ENCODE measurements around the gene MCM10.
"Not testable (repeated sequence)": the region's sequence is repeated elsewhere in the genome, so short reads cannot be mapped to it uniquely, and the experiment has no call there.

Gene MCM10

DNA sequence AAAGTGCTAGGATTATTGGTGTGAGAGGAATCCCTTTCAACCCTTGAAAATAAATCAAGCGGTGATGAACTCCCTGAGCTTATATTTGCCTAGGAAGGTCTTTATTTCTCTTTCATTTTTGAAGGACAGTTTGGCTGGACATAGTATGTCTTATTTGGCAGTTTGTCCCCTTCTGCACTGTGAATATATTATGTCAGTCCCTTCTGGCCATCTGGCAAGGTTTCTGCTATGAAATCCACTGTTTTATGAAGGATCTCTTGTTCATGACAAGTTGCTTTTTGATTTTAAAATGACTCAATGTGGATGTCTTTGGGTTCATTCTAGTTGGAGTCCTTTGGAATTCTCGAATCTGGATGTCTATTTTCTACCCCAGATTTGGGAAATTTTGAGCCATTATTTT is 21.7 kb upstream of the MCM10 start:
- H3K27ac ChIP-seq (ENCODE audit: low read depth, low read length): peak overlapping the region; percentile 40
- H3K9ac ChIP-seq (ENCODE audit: low read depth, low read length): no peak overlapping the region
- no peaks in the 10 kb centered on the region for H3K36me3 ChIP-seq (ENCODE audit: control insufficient read depth, insufficient read depth, low read length)
- H3K27me3 ChIP-seq (ENCODE audit: control insufficient read depth, insufficient read depth, low read length): no peaks in the 10 kb centered on the region
- H3K9me3 ChIP-seq (ENCODE audit: control insufficient read depth, insufficient read depth, low read length): no peaks in the 10 kb centered on the region
- no peak overlapping the region for H3K4me3 ChIP-seq (ENCODE audit: low read depth, low read length)
- peaks cover 20% of the 10 kb centered on the region for H3K4me1 ChIP-seq (ENCODE audit: control insufficient read depth, insufficient read depth, low read length)

DNA sequence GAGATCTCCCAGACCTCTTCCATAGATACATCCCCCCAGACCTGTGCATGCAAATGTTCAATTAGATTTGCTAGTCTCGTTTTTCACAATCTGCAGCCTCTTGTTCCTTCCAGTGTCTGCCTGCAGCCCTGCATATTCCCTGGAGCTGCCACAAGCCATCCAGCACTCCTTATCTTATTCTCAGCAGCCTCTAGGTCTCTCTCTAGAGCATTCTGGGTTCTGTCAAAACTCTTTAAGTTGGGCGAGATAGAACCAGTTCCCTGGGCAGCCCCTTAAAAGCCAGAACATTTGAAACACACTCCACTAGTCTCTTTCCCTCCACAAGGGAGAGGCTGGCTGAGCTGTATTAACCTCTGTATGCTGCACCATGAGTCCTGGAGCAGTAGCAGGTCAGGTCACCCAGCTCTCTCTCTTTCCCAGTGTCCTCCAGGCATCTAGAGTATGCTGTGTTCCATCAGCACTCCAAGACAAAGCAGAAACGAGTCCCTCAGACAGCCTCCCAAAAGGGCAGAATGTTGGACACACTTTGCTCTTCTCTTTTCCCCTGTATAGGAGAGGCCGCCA is 20.6 kb upstream of the MCM10 start:
- Histone ChIP-seq H3K9me3 (ENCODE audit: control insufficient read depth, insufficient read depth, low read length) (no peaks in the 10 kb centered on the region), H3K4me3 (ENCODE audit: low read depth, low read length) (no peak overlapping the region), H3K36me3 (ENCODE audit: control insufficient read depth, insufficient read depth, low read length) (no peaks in the 10 kb centered on the region), H3K27ac (ENCODE audit: low read depth, low read length) (no peak overlapping the region), H3K27me3 (ENCODE audit: control insufficient read depth, insufficient read depth, low read length) (no peaks in the 10 kb centered on the region), H3K4me1 (ENCODE audit: control insufficient read depth, insufficient read depth, low read length) (peaks cover 20% of the 10 kb centered on the region), H3K9ac (ENCODE audit: low read depth, low read length) (no peak overlapping the region)

- Histone ChIP-seq H3K4me3 (ENCODE audit: low read depth, low read length) (no peak overlapping the region), H3K27ac (ENCODE audit: low read depth, low read length) (no peak overlapping the region), H3K27me3 (ENCODE audit: control insufficient read depth, insufficient read depth, low read length) (no peaks in the 10 kb centered on the region), H3K9ac (ENCODE audit: low read depth, low read length) (no peak overlapping the region), H3K4me1 (ENCODE audit: control insufficient read depth, insufficient read depth, low read length) (peaks cover 11% of the 10 kb centered on the region; the same call in 1 of the 2 replicates), H3K9me3 (ENCODE audit: control insufficient read depth, insufficient read depth, low read length) (no peaks in the 10 kb centered on the region), H3K36me3 (ENCODE audit: control insufficient read depth, insufficient read depth, low read length) (no peaks in the 10 kb centered on the region)
Measured at GRCh38 chr10:13143766-13144165, 17.6 kb upstream of the MCM10 start.

GRCh38 chr10:13144814-13145213 is 16.5 kb upstream of the MCM10 start:
- Histone ChIP-seq H3K36me3 (ENCODE audit: control insufficient read depth, insufficient read depth, low read length) (no peaks in the 10 kb centered on the region), H3K27ac (ENCODE audit: low read depth, low read length) (no peak overlapping the region), H3K4me3 (ENCODE audit: low read depth, low read length) (no peak overlapping the region), H3K9me3 (ENCODE audit: control insufficient read depth, insufficient read depth, low read length) (no peaks in the 10 kb centered on the region), H3K4me1 (ENCODE audit: control insufficient read depth, insufficient read depth, low read length) (peaks cover 8% of the 10 kb centered on the region; the same call in 1 of the 2 replicates), H3K9ac (ENCODE audit: low read depth, low read length) (no peak overlapping the region), H3K27me3 (ENCODE audit: control insufficient read depth, insufficient read depth, low read length) (no peaks in the 10 kb centered on the region)

GRCh38 chr10:13146379-13146778 is 15.0 kb upstream of the MCM10 start:
- Histone ChIP-seq H3K9ac (ENCODE audit: low read depth, low read length) (no peak overlapping the region), H3K27ac (ENCODE audit: low read depth, low read length) (no peak overlapping the region), H3K4me3 (ENCODE audit: low read depth, low read length) (no peak overlapping the region), H3K9me3 (ENCODE audit: control insufficient read depth, insufficient read depth, low read length) (no peaks in the 10 kb centered on the region), H3K27me3 (ENCODE audit: control insufficient read depth, insufficient read depth, low read length) (no peaks in the 10 kb centered on the region), H3K4me1 (ENCODE audit: control insufficient read depth, insufficient read depth, low read length) (peaks cover 7% of the 10 kb centered on the region; the same call in 1 of the 2 replicates), H3K36me3 (ENCODE audit: control insufficient read depth, insufficient read depth, low read length) (no peaks in the 10 kb centered on the region)

GRCh38 chr10:13147161-13147560 is 14.2 kb upstream of the MCM10 start:
- Histone ChIP-seq H3K9ac (ENCODE audit: low read depth, low read length) (no peak overlapping the region), H3K27ac (ENCODE audit: low read depth, low read length) (no peak overlapping the region), H3K4me3 (ENCODE audit: low read depth, low read length) (no peak overlapping the region), H3K36me3 (ENCODE audit: control insufficient read depth, insufficient read depth, low read length) (no peaks in the 10 kb centered on the region), H3K27me3 (ENCODE audit: control insufficient read depth, insufficient read depth, low read length) (no peaks in the 10 kb centered on the region), H3K4me1 (ENCODE audit: control insufficient read depth, insufficient read depth, low read length) (0 out of 2 replicates have a peak, but pooled peaks cover 5% of the 10 kb centered on the region), H3K9me3 (ENCODE audit: control insufficient read depth, insufficient read depth, low read length) (no peaks in the 10 kb centered on the region)

DNA sequence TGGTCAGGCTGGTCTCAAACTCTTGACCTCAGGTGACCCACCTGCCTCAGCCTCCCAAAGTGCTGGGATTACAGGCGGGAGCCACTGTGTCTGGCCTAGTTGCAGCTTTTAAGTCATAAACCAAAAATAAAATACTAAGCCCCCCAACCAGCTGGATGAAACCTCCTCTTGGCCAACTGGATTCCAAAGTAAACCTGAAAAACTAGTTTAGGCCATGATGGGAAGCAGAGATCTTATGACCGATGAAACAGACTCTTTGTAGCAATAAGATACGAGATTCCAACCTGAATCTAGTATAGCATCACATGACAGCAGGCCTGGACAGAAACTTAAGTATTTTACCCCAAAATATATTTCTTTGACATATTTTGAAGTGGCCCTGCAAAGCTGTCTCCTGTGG is 9.1 kb upstream of the MCM10 start:
- Histone ChIP-seq H3K9me3 (ENCODE audit: control insufficient read depth, insufficient read depth, low read length) (no peaks in the 10 kb centered on the region), H3K4me3 (ENCODE audit: low read depth, low read length) (no peak overlapping the region), H3K27ac (ENCODE audit: low read depth, low read length) (no peak overlapping the region), H3K4me1 (ENCODE audit: control insufficient read depth, insufficient read depth, low read length) (no peaks in the 10 kb centered on the region), H3K36me3 (ENCODE audit: control insufficient read depth, insufficient read depth, low read length) (no peaks in the 10 kb centered on the region), H3K27me3 (ENCODE audit: control insufficient read depth, insufficient read depth, low read length) (no peaks in the 10 kb centered on the region), H3K9ac (ENCODE audit: low read depth, low read length) (no peak overlapping the region)

- not testable (repeated sequence) for H3K36me3 ChIP-seq (ENCODE audit: control insufficient read depth, insufficient read depth, low read length); H3K4me1 ChIP-seq (ENCODE audit: control insufficient read depth, insufficient read depth, low read length); H3K4me3 ChIP-seq (ENCODE audit: low read depth, low read length); H3K9me3 ChIP-seq (ENCODE audit: control insufficient read depth, insufficient read depth, low read length); H3K27ac ChIP-seq (ENCODE audit: low read depth, low read length); H3K27me3 ChIP-seq (ENCODE audit: control insufficient read depth, insufficient read depth, low read length); H3K9ac ChIP-seq (ENCODE audit: low read depth, low read length)
Measured at GRCh38 chr10:13155860-13156259, 5.5 kb upstream of the MCM10 start.

DNA sequence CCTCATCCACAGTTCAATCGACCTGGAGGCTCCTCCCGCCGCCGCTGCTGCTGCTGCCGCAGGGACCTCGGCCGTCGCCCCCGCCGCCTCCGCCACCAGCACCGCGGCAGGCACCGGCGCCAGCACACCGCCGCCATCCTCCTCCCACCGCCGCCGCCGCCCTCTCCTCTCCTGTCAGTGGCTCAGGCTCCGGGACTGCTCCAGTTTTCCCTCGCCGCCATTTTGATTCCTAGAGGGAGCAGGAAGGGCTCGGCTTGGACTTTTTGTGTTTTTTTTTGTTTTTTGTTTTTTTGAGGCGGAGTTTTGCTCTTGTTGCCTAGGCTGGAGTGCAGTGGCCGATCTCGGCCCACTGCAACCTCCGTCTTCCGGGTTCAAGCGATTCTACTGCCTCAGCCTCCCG is 3.0 kb upstream of the MCM10 start:
- Histone ChIP-seq H3K27me3 (ENCODE audit: control insufficient read depth, insufficient read depth, low read length) (no peaks in the 10 kb centered on the region), H3K9me3 (ENCODE audit: control insufficient read depth, insufficient read depth, low read length) (no peaks in the 10 kb centered on the region), H3K27ac (ENCODE audit: low read depth, low read length) (no peak overlapping the region), H3K4me1 (ENCODE audit: control insufficient read depth, insufficient read depth, low read length) (0 out of 2 replicates have a peak, but pooled peaks cover 9% of the 10 kb centered on the region), H3K36me3 (ENCODE audit: control insufficient read depth, insufficient read depth, low read length) (no peaks in the 10 kb centered on the region; the same call in 1 of the 2 replicates), H3K4me3 (ENCODE audit: low read depth, low read length) (no peak overlapping the region), H3K9ac (ENCODE audit: low read depth, low read length) (no peak overlapping the region)

GRCh38 chr10:13161857-13162271 is 506 bp downstream of the MCM10 start:
- 0 out of 2 replicates have a peak, but pooled peaks cover 9% of the 10 kb centered on the region for H3K4me1 ChIP-seq (ENCODE audit: control insufficient read depth, insufficient read depth, low read length)
- H3K27me3 ChIP-seq (ENCODE audit: control insufficient read depth, insufficient read depth, low read length): no peaks in the 10 kb centered on the region
- peak overlapping the region; percentile 93 for H3K4me3 ChIP-seq (ENCODE audit: low read depth, low read length)
- H3K36me3 ChIP-seq (ENCODE audit: control insufficient read depth, insufficient read depth, low read length): peaks cover 30% of the 10 kb centered on the region
- H3K27ac ChIP-seq (ENCODE audit: low read depth, low read length): peak overlapping the region; percentile 39
- H3K9me3 ChIP-seq (ENCODE audit: control insufficient read depth, insufficient read depth, low read length): no peaks in the 10 kb centered on the region
- H3K9ac ChIP-seq (ENCODE audit: low read depth, low read length): peak overlapping the region; percentile 80

- peaks cover 50% of the 10 kb centered on the region for H3K36me3 ChIP-seq (ENCODE audit: control insufficient read depth, insufficient read depth, low read length)
- H3K4me1 ChIP-seq (ENCODE audit: control insufficient read depth, insufficient read depth, low read length): 0 out of 2 replicates have a peak, but pooled peaks cover 9% of the 10 kb centered on the region
- H3K9ac ChIP-seq (ENCODE audit: low read depth, low read length): no peak overlapping the region
- no peaks in the 10 kb centered on the region for H3K9me3 ChIP-seq (ENCODE audit: control insufficient read depth, insufficient read depth, low read length)
- H3K27ac ChIP-seq (ENCODE audit: low read depth, low read length): no peak overlapping the region
- no peaks in the 10 kb centered on the region for H3K27me3 ChIP-seq (ENCODE audit: control insufficient read depth, insufficient read depth, low read length)
- H3K4me3 ChIP-seq (ENCODE audit: low read depth, low read length): no peak overlapping the region
Measured at GRCh38 chr10:13163859-13164258, 2.5 kb downstream of the MCM10 start.

Measured in HUES48 (cell line).